Vagina (tissue), 2 donors: Measurements from ENCODE around the gene CIB2. TPM values are rescaled to one million over a fixed set of nuclear protein-coding genes. Genes with fewer than 3 reads are reported as not detected.

Experiments used
- DNase-seq, 2 donors: peaks; one replicate each; pipeline ENCODE4 v3.0.0-alpha.2; 2017; ENCODE audit errors: extremely low spot score in 2 of 2
- H3K27ac ChIP-seq: fragments of 200-600 bp; sonication (generic); one replicate; pipeline ENCODE4 v1.5.1; 2019
- H3K27me3 ChIP-seq: fragments of 200-600 bp; sonication (generic); one replicate; pipeline ENCODE4 v1.5.1; 2019
- H3K36me3 ChIP-seq, 2 donors: fragments of 200-600 bp; sonication (generic); one replicate each; pipeline ENCODE4 v1.5.1; 2017 to 2019
- H3K4me1 ChIP-seq: fragments of 200-600 bp; sonication (generic); one replicate; pipeline ENCODE4 v1.5.1; 2019
- H3K4me3 ChIP-seq, 2 donors: fragments of 200-600 bp; sonication (generic); 1 replicate in 1 of 2; 2 replicates in 1 of 2; pipeline ENCODE4 v1.5.1; 2016 to 2019
- H3K9me3 ChIP-seq: fragments of 200-600 bp; sonication (generic); one replicate; pipeline ENCODE4 v1.5.1; 2019
- POLR2A ChIP-seq, 2 donors: fragments of 450-650 bp; IDR thresholded peaks; one replicate each; pipeline ENCODE4 v1.6.1; 2017; ENCODE audit warnings: antibody characterized with exemption in 2 of 2, mild to moderate bottlenecking in 2 of 2, moderate library complexity in 2 of 2
- POLR2AphosphoS5 ChIP-seq, 2 donors: sonication (generic); formaldehyde crosslinking; IDR thresholded peaks; one replicate each; pipeline ENCODE4 v1.9.0; 2017; ENCODE audit warnings: antibody characterized with exemption in 2 of 2, mild to moderate bottlenecking in 2 of 2, low read depth in 1 of 2; ENCODE audit not compliant: insufficient read depth in 1 of 2
- intact Hi-C: fragments of 100-400 bp; cut with DNase I; formaldehyde crosslinking; loops from one replicate; pipeline ENCODE4 v1.15.1; 2023
- total RNA-seq: library from RNA; depleted of rRNA; stranded (reverse); fragments of >200 nt; gene quantifications from one replicate; pipeline ENCODE4 v1.2.3, GENCODE V29; 2016
- TF ChIP-seq, protein P1 (sequence below), 3 experiments: fragments of 450-650 bp in 2 of 3; fragments of 200-600 bp in 1 of 3; sonication (generic) in 1 of 3; IDR thresholded peaks; one replicate each; pipeline ENCODE4 v1.5.1; 2017 to 2019; ENCODE audit warnings: antibody characterized with exemption in 3 of 3, mild to moderate bottlenecking in 2 of 3, moderate library complexity in 2 of 3

CIB2 gene
- total RNA-seq, 1 donor from 2014 or later: 13.0 TPM

DNA sequence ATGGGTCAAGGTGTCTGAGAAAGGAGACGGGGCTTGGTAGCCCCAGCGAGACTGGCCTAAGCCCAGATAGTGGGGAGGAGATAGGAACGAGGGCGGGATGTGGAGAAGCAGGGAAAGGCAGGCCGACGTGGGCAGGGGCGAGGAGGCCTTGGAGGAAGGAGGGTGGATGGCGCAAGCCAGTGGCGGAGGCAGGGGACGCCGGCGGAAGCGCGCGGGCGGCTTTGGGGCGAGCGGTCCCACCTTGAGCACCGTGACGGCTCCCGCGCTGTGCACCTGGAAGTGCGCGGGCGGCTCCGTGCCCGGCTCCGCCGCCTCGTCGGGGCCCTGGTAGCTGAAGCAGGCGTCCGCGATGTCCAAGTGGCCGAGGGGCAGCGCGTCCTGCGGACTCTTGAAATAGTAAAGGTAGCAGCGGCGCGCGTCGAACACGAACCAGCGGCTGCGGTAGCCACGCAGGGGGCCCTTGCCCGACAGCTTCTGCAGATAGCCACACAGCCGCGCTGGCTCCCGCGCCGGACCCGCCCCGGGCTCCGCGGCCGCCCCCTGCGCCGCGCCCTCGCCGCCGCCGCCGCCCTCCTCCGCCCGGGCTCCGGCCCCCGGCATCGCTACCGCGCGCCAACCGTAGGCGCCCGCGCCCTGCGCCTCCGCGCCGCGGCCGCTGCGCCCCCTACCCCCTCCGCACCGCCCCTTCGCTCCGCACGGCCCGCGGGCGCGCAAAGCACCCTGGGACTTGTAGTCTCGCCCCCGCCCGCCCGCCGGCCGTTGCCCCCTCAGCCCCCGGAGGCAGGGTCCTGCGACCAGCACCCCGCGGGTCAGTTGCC lies 54.0 kb downstream of the CIB2 start, which contains the start of gene TBC1D2B:
Gene TBC1D2B, minus strand, starts transcription at position 659 of the 818 bp plus-strand sequence. Its CDS starts 59 bp downstream, at position 600.
- TF ChIP-seq, protein P1, sequence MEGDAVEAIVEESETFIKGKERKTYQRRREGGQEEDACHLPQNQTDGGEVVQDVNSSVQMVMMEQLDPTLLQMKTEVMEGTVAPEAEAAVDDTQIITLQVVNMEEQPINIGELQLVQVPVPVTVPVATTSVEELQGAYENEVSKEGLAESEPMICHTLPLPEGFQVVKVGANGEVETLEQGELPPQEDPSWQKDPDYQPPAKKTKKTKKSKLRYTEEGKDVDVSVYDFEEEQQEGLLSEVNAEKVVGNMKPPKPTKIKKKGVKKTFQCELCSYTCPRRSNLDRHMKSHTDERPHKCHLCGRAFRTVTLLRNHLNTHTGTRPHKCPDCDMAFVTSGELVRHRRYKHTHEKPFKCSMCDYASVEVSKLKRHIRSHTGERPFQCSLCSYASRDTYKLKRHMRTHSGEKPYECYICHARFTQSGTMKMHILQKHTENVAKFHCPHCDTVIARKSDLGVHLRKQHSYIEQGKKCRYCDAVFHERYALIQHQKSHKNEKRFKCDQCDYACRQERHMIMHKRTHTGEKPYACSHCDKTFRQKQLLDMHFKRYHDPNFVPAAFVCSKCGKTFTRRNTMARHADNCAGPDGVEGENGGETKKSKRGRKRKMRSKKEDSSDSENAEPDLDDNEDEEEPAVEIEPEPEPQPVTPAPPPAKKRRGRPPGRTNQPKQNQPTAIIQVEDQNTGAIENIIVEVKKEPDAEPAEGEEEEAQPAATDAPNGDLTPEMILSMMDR (IDR thresholded peaks at IDR 0.05): no peak
- TF ChIP-seq POLR2A (IDR thresholded peaks at IDR 0.05) (peak in 1 of 2 donors; percentile 42), POLR2AphosphoS5 (IDR thresholded peaks at IDR 0.05; ENCODE audit: insufficient read depth in 1 of 2, low read depth in 1 of 2) (peak in 1 of 2 donors; percentile 45)
- H3K4me1 ChIP-seq: peaks cover 43% of the 10 kb centered on the region

DNA sequence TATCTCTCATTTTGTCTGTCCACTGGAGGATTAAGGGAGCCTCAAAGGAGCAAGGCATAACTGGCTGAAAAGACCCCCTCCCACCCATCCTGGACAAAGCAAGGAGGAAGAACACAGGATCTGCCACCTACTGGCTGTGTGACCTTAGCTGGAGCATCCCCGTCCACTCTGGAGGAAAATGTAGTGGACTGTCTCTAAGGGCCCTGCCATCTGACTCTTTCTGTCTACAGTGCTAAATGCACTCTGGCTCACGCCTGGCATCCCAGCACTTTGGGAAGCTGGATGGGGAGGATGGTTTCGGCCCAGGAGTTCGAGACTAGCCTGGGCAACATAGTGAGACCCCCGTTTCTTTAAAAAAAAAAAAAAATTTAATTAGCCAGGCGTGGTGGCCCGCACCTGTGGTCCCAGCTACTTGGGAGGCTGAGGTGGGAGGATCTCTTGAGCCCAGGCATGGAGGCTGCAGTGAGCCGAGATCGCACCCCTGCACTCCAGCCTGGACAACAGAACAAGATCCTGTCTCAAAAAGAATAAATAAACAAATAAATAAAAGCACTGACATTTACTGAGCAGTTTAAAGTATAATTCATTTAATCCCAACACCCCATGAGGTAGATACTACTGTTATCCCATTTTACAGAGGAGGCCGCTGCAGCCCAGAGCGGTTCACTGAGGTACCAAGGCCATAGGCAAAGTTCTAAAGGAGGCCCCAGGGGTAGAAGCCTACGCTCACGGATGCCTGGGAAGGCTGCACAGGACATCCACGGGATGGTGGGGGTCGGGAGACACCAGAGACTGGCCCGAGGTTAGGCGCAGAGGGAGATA lies 54.8 kb downstream of the CIB2 start:
- intact Hi-C loops: loop anchor here (10.0 kb wide), 1 partner anchor 72 kb away; no protein-coding TSS in a partner anchor
- H3K4me1 ChIP-seq: peaks cover 51% of the 10 kb centered on the region
- no peak for DNase-seq

More for the DNA sequence above, 54.0 kb downstream of the CIB2 start, which contains the start of gene TBC1D2B:
- no peak for DNase-seq
- no peaks in the 10 kb centered on the region for H3K27me3 ChIP-seq
- H3K27ac ChIP-seq: peak within 1 kb of the TSS; percentile 95
- H3K36me3 ChIP-seq: no peaks in the 10 kb centered on the region
- H3K9me3 ChIP-seq: no peaks in the 10 kb centered on the region
- peak within 1 kb of the TSS; percentile 93 to 96 for H3K4me3 ChIP-seq
- intact Hi-C loops: loop anchor here (10.0 kb wide), 1 partner anchor 72 kb away; no protein-coding TSS in a partner anchor

DNA sequence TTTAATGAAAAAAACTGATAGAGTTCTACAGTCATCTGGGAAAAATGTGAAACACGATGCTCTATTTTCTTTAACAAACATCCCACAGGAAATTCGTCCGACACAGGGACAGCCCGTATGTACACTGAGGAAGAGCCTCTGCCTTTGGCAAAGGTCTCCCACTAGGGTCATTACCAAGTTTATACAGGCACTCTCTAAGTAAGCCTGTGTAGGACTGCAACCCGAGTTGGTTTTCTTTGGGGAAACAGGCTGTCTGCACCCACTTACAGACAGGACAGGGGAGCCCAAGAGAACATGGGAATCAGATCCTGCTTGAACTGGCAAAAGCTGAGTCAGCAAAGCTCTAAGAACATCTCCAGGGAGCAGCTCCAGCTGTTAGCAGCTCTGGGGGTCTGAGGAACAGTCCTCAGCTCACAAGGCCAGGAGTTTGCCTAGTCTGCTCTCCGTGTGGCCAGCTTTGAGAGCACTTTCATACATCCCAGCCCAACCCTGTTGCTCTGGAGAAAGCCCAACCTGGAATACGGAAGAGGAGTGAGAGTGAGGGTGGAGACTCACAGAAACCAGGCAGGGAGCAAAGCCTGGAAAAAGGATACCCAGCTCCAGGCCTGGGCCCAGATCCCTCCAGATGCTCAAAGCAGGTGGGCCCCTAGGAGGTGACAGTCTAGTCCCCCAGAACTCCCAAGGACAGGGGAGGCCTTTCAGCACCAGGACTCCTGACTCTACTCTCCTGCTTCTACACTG lies 55.6 kb downstream of the CIB2 start:
- TF ChIP-seq, protein P1 (IDR thresholded peaks at IDR 0.05): no peak
- peak in 1 of 2 donors; percentile 9 for TF ChIP-seq POLR2A (IDR thresholded peaks at IDR 0.05)
- peak in 1 of 2 donors; percentile 49 for TF ChIP-seq POLR2AphosphoS5 (IDR thresholded peaks at IDR 0.05; ENCODE audit: insufficient read depth in 1 of 2, low read depth in 1 of 2)
- intact Hi-C loops: loop anchor here (10.0 kb wide), 1 partner anchor 71 kb away; no protein-coding TSS in a partner anchor
- Histone ChIP-seq H3K27ac (peak overlapping the region; percentile 95), H3K36me3 (no peaks in the 10 kb centered on the region), H3K4me1 (peaks cover 59% of the 10 kb centered on the region), H3K9me3 (no peaks in the 10 kb centered on the region), H3K27me3 (no peaks in the 10 kb centered on the region), H3K4me3 (peak overlapping the region; percentile 93 to 96)
- no peak for DNase-seq

More for the DNA sequence above, 54.8 kb downstream of the CIB2 start:
- TF ChIP-seq, protein P1 (IDR thresholded peaks at IDR 0.05): peak in 1 of 3 experiments; percentile 9
- no peak for TF ChIP-seq POLR2A (IDR thresholded peaks at IDR 0.05)
- Histone ChIP-seq H3K27me3 (no peaks in the 10 kb centered on the region), H3K27ac (peak overlapping the region; percentile 95), H3K9me3 (no peaks in the 10 kb centered on the region), H3K36me3 (no peaks in the 10 kb centered on the region), H3K4me3 (peak overlapping the region; percentile 93 to 96)

DNA sequence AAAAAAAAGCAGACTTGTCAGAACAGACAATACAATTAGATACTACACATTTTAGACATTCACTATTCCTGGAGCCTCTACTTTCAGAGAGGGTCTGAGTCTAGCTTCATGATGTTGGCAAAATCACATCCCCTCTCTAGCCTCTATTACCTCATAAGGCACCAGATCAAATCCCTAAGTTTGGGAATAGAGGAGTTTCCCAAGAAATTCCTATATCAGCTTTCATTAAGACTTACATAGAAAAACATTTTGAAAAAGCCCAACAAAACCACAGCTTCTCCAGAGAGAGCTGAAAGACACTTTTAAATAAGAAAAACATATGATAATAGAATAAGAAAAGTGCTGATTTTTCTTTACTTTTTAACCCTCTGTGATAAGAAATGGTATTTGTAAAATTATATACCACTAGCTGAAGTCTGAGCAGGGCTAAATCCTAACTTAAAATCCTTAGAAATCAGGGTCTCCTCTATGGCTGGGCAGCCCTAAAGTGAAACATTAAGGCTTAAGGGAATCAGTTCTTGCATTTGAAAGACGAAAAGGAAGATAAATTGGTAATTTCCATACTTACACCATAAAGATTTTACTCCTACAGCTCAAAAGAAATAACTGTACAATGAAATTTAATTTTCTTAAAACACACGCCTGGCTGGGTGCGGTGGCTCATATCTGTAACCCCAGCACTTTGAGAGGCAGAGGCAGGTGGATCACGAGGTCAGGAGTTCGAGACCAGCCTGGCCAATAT lies 58.0 kb downstream of the CIB2 start:
- intact Hi-C loops: loop anchor here (10.0 kb wide), 1 partner anchor 68 kb away; no protein-coding TSS in a partner anchor

More for the DNA sequence above, 58.0 kb downstream of the CIB2 start:
- Histone ChIP-seq H3K9me3 (no peaks in the 10 kb centered on the region), H3K27me3 (no peaks in the 10 kb centered on the region), H3K4me1 (peaks cover 83% of the 10 kb centered on the region), H3K4me3 (peak overlapping the region in 1 of 2 donors; percentile 23), H3K27ac (peak overlapping the region; percentile 72), H3K36me3 (no peaks in the 10 kb centered on the region)
- no peak for DNase-seq
- TF ChIP-seq POLR2A (IDR thresholded peaks at IDR 0.05): no peak
- no peak for TF ChIP-seq POLR2AphosphoS5 (IDR thresholded peaks at IDR 0.05; ENCODE audit: insufficient read depth in 1 of 2, low read depth in 1 of 2)
- TF ChIP-seq, protein P1 (IDR thresholded peaks at IDR 0.05): no peak
